B cell (primary cell): Measurements from ENCODE around the gene EYS. TPM values are rescaled to one million over a fixed set of nuclear protein-coding genes. Genes with fewer than 3 reads are reported as not detected.

Experiments
- ATAC-seq: fragments of 200-7000 bp; cut with Tn5 transposase; one replicate; pipeline ENCODE4 v1.10.0; 2021; ENCODE audit warnings: low read depth, mild to moderate bottlenecking, moderate number of reproducible peaks, moderate library complexity
- CTCF ChIA-PET: fragments of 350-600 bp; sonication (Branson Sonifier 250); formaldehyde crosslinking; loops from one replicate; lab custom pipeline; 2021; ENCODE audit warnings: antibody characterized with exemption, inconsistent platforms; lab: Charles Lee
- POLR2A ChIA-PET: fragments of 350-600 bp; sonication (Branson Sonifier 250); formaldehyde crosslinking; loops from one replicate; lab custom pipeline; 2021; ENCODE audit warnings: antibody characterized with exemption; lab: Charles Lee
- DNase-seq: peaks from one replicate; pipeline ENCODE4 v3.0.0; 2013
- H2AFZ ChIP-seq: 2 replicates; pipeline ENCODE4 v1.6.1; 2012; ENCODE audit warnings: mild to moderate bottlenecking, low read depth, low read length; ENCODE audit not compliant: insufficient read depth, poor library complexity, severe bottlenecking
- H3K27ac ChIP-seq, 2 donors: 1 replicate in 1 of 2; 2 replicates in 1 of 2; pipeline ENCODE4 v1.5.1; 2012 to 2013; ENCODE audit warnings: low read length in 2 of 2, mild to moderate bottlenecking in 2 of 2, moderate library complexity in 1 of 2
- H3K27me3 ChIP-seq, 4 experiments: fragments of 200-600 bp in 1 of 4; sonication (generic) in 1 of 4; replicated peaks in 1 of 4; 1 replicate in 2 of 4; 2 replicates in 2 of 4; pipeline versions ENCODE4 v1.6.1 to v1.7.0; 2013 to 2016; ENCODE audit warnings: low read length in 3 of 4, mild to moderate bottlenecking in 2 of 4, mixed read lengths in 1 of 4, moderate library complexity in 1 of 4; ENCODE audit not compliant: insufficient read depth in 4 of 4, control insufficient read depth in 3 of 4; ENCODE audit errors: control extremely low read depth in 1 of 4
- H3K36me3 ChIP-seq, 2 experiments: replicated peaks in 1 of 2; 1 replicate in 1 of 2; 2 replicates in 1 of 2; pipeline versions ENCODE4 v1.6.1 to v1.7.1; 2013; ENCODE audit warnings: low read length in 1 of 2; ENCODE audit not compliant: insufficient read depth in 2 of 2, control insufficient read depth in 1 of 2; ENCODE audit errors: control extremely low read depth in 1 of 2, extremely low read depth in 1 of 2
- H3K4me1 ChIP-seq, 2 donors: fragments of 200-600 bp in 1 of 2; sonication (generic) in 1 of 2; 1 replicate in 1 of 2; 2 replicates in 1 of 2; pipeline versions ENCODE4 v1.5.1 to v1.6.1; 2013 to 2017; ENCODE audit warnings: low read length in 2 of 2; ENCODE audit not compliant: control insufficient read depth in 2 of 2, insufficient read depth in 2 of 2
- H3K4me2 ChIP-seq: replicated peaks from 2 replicates; pipeline ENCODE3; 2012; ENCODE audit warnings: mild to moderate bottlenecking, low read depth, low read length; ENCODE audit not compliant: poor library complexity, severe bottlenecking
- H3K4me3 ChIP-seq, 5 experiments: fragments of 200-600 bp in 1 of 5; sonication (generic) in 1 of 5; 1 replicate in 3 of 5; 2 replicates in 2 of 5; pipeline versions ENCODE4 v1.5.1 to v1.7.0; 2011 to 2016; ENCODE audit warnings: low read length in 4 of 5, mild to moderate bottlenecking in 4 of 5, low read depth in 2 of 5, control low read depth in 1 of 5, moderate library complexity in 1 of 5; ENCODE audit not compliant: insufficient read depth in 1 of 5; ENCODE audit errors: control extremely low read depth in 1 of 5, extremely low read depth in 1 of 5
- H3K79me2 ChIP-seq: fragments of 200-600 bp; sonication (generic); one replicate; pipeline ENCODE4 v1.6.0; 2016; ENCODE audit warnings: low read length; ENCODE audit not compliant: control insufficient read depth, insufficient read depth
- H3K9ac ChIP-seq: fragments of 200-600 bp; sonication (generic); 2 replicates; pipeline ENCODE4 v1.6.1; 2017; ENCODE audit warnings: mild to moderate bottlenecking, low read length, moderate library complexity
- H3K9me3 ChIP-seq, 3 donors: one replicate each; pipeline versions ENCODE4 v1.6.1 to v1.7.1; 2013; ENCODE audit warnings: low read length in 2 of 3; ENCODE audit not compliant: control insufficient read depth in 2 of 3, insufficient read depth in 1 of 3; ENCODE audit errors: control extremely low read depth in 1 of 3
- H4K20me1 ChIP-seq: 2 replicates; pipeline ENCODE4 v1.6.0; 2012; ENCODE audit warnings: mild to moderate bottlenecking, low read length; ENCODE audit not compliant: insufficient read depth, control insufficient read depth, poor library complexity, severe bottlenecking
- H3K27ac Mint-ChIP-seq: one replicate; pipeline ENCODE4 v1.8.0; 2021; ENCODE audit warnings: mixed read lengths
- H3K27me3 Mint-ChIP-seq: one replicate; pipeline ENCODE4 v1.8.0; 2021; ENCODE audit warnings: mixed read lengths
- H3K4me1 Mint-ChIP-seq: one replicate; pipeline ENCODE4 v1.8.0; 2021; ENCODE audit warnings: mixed read lengths
- H3K4me3 Mint-ChIP-seq: one replicate; pipeline ENCODE4 v1.8.0; 2021; ENCODE audit warnings: mixed read lengths
- H3K9me3 Mint-ChIP-seq: one replicate; pipeline ENCODE4 v1.8.0; 2022; ENCODE audit warnings: mixed read lengths; ENCODE audit not compliant: insufficient read depth
- CTCF ChIP-seq: fragments of 200-600 bp; IDR thresholded peaks from one replicate; pipeline ENCODE4 v1.8.0; 2022; ENCODE audit warnings: antibody characterized with exemption, mild to moderate bottlenecking
- EZH2 ChIP-seq: IDR thresholded peaks from 2 replicates; pipeline ENCODE4 v1.6.1; 2012; ENCODE audit warnings: borderline replicate concordance, low read depth, mild to moderate bottlenecking, moderate library complexity, low read length; ENCODE audit not compliant: insufficient read depth, poor library complexity, severe bottlenecking
- WGBS: methylation state at CpG from one replicate; pipeline ENCODE4 v1.1.5; 2013; ENCODE audit warnings: missing lambda C conversion rate; ENCODE audit not compliant: insufficient coverage; 5-methylcytosine and 5-hydroxymethylcytosine counted together
- intact Hi-C: fragments of 100-400 bp; cut with micrococcal nuclease; formaldehyde crosslinking; loops from one replicate; pipeline ENCODE4 v1.10.0; 2022
- polyA plus RNA-seq: library from polyadenylated mRNA; depleted of rRNA; stranded (reverse); fragments of >200 nt; gene quantifications from 2 replicates; pipeline ENCODE4 v1.2.3, GENCODE V29; 2012
- total RNA-seq, 2 donors: library from RNA; stranded (reverse); fragments of 120-200 nt in 1 of 2; gene quantifications; 1 replicate in 1 of 2; 2 replicates in 1 of 2; pipeline versions ENCODE4 v1.2.3 to v1.2.4, GENCODE V29; 2013 to 2022

The EYS gene
- total and polyA plus RNA-seq, 2 donors (not counting 1 experiment from before 2014, with no cell fraction given) = not detected

DNA sequence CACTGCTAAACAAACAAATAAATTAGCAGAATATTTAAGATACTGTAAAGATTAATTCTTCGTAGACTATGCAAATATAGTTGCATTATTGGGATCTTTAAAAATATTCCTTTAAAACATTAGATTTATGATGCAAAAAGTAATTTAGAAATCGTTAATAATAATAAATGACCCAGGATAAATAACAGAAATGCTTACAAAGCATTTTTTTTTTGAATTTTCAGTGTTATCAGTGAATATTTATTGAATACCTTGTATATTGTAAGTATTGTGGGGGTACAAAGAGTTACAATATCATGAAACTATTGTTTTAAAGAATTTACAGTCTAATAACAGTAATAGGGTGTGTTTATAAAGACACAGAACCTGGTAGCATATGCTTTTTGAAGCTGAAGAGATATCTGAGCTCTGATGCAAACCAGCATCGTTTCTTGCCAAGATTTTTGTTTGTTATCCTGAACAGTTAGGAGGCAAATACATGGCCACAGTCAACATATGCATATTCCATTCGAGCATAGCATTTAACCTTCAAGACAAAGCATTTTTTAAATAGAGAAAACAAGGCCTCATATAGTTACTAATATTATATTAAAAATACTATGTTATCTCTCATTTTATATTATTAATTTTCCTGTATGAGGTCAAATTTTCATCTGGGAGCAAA, 1584.2 kb downstream of the EYS start:
- no peak overlapping the region for H2AFZ ChIP-seq
- H3K4me1 Mint-ChIP-seq = no peaks in the 10 kb centered on the region
- ChIA-PET POLR2A (no interaction called here), CTCF (no interaction called here)
- ATAC-seq (no peak), DNase-seq (no peak)
- H3K27me3 Mint-ChIP-seq = no peaks in the 10 kb centered on the region
- H3K27ac Mint-ChIP-seq = no peak overlapping the region
- no peaks in the 10 kb centered on the region for H3K79me2 ChIP-seq
- no peaks in the 10 kb centered on the region for H3K36me3 ChIP-seq
- peaks cover 4% of the 10 kb centered on the region for H3K9me3 Mint-ChIP-seq
- WGBS = no CpG with 5 or more reads among the region's 4 CpGs
- no peak overlapping the region for H3K4me3 Mint-ChIP-seq
- H3K9ac ChIP-seq = no peak overlapping the region
- intact Hi-C loops = no loop called here
- no peaks in the 10 kb centered on the region for H3K27me3 ChIP-seq
- TF ChIP-seq CTCF (no peak), EZH2 (no peak)
- no peak overlapping the region for H3K27ac ChIP-seq
- H3K9me3 ChIP-seq = no peaks in the 10 kb centered on the region
- no peaks in the 10 kb centered on the region for H4K20me1 ChIP-seq
- H3K4me2 ChIP-seq = no peak overlapping the region
- H3K4me1 ChIP-seq = no peaks in the 10 kb centered on the region
- no peak overlapping the region for H3K4me3 ChIP-seq

- DNase-seq (no peak), ATAC-seq (no peak)
- Histone ChIP-seq H3K9ac (no peak overlapping the region), H3K9me3 (no peaks in the 10 kb centered on the region), H3K4me1 (no peaks in the 10 kb centered on the region), H3K79me2 (no peaks in the 10 kb centered on the region), H3K36me3 (no peaks in the 10 kb centered on the region), H3K4me2 (no peak overlapping the region), H3K27ac (no peak overlapping the region), H2AFZ (no peak overlapping the region), H3K27me3 (no peaks in the 10 kb centered on the region), H4K20me1 (no peaks in the 10 kb centered on the region), H3K4me3 (no peak overlapping the region)
- Mint-ChIP-seq H3K9me3 (peaks cover 6% of the 10 kb centered on the region), H3K27me3 (no peaks in the 10 kb centered on the region), H3K4me3 (no peak overlapping the region), H3K27ac (no peak overlapping the region), H3K4me1 (no peaks in the 10 kb centered on the region)
- CTCF ChIA-PET = no interaction called here
- POLR2A ChIA-PET = no interaction called here
- intact Hi-C loops = no loop called here
- WGBS = no CpG with 5 or more reads among the region's 3 CpGs
- TF ChIP-seq CTCF = no peak
- no peak for TF ChIP-seq EZH2
Observed at GRCh38 chr6:64121011-64121565, 1585.9 kb downstream of the EYS start.
